Gastroesophageal sphincter (tissue), 3 donors: ENCODE data around the gene LSM7.

Experiments used
- POLR2AphosphoS5 ChIP-seq: sonication (generic); formaldehyde crosslinking; IDR thresholded peaks from one replicate; pipeline ENCODE4 v1.6.1; 2017; ENCODE audit warnings: antibody characterized with exemption
- TF ChIP-seq, protein P1 (sequence below), 4 experiments: fragments of 200-600 bp in 2 of 4; fragments of 450-650 bp in 2 of 4; sonication (generic) in 1 of 4; IDR thresholded peaks; one replicate each; pipeline ENCODE4 v1.5.1; 2017 to 2019; ENCODE audit warnings: antibody characterized with exemption in 4 of 4, mild to moderate bottlenecking in 2 of 4, moderate library complexity in 2 of 4

DNA sequence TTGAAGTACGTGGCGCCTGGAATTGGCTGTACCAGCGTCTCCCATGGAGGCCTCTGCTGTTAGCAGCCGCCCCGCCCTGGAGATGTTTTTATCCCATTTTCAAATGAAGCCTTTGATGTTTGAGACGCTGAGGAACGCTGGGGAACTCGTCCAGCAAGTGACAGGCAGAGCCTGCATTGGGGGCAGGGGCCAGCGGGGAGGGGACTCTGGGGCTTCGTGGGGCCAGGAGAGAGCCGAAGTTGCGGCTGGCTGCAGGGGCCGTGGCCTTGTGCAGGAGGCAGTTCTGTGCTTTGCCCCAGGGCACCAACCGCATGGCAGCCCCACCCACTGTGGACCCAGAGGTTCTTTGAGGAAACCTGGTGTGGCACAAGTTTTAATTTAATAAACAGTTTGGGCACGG, 13.6 kb upstream of the LSM7 start:
- TF ChIP-seq, protein P1, sequence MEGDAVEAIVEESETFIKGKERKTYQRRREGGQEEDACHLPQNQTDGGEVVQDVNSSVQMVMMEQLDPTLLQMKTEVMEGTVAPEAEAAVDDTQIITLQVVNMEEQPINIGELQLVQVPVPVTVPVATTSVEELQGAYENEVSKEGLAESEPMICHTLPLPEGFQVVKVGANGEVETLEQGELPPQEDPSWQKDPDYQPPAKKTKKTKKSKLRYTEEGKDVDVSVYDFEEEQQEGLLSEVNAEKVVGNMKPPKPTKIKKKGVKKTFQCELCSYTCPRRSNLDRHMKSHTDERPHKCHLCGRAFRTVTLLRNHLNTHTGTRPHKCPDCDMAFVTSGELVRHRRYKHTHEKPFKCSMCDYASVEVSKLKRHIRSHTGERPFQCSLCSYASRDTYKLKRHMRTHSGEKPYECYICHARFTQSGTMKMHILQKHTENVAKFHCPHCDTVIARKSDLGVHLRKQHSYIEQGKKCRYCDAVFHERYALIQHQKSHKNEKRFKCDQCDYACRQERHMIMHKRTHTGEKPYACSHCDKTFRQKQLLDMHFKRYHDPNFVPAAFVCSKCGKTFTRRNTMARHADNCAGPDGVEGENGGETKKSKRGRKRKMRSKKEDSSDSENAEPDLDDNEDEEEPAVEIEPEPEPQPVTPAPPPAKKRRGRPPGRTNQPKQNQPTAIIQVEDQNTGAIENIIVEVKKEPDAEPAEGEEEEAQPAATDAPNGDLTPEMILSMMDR (IDR thresholded peaks at IDR 0.05), result no peak
- no peak for TF ChIP-seq POLR2AphosphoS5
